Measurements from ENCODE around the gene TSPAN7. TPM values are rescaled to one million over a fixed set of nuclear protein-coding genes. Genes with fewer than 3 reads are reported as not detected.

TSPAN7 gene
- total RNA-seq, 4 donors from 2014 or later = 26.9 to 170 (median 134) TPM

DNA sequence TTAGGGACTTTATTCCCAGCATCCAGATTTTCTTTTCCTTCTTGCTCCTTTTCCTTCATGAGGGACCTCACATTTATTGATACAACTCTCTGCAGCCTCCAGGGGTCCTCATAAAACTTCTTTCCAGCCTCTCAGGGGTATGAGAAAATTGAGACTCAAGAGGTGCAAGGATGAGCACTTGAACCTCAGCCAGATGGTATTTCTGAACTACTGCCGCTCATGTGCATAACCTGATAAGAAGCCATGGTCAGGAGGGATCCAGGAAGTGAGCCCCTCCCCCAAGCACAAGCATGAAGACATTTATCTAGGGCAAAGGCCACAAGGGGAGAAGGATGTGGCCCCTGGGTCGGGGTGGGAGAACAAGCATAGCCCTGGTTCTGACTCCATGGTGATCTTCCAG, 73.3 kb downstream of the TSPAN7 start:
- Histone ChIP-seq H3K9me3 (no peaks in the 10 kb centered on the region), H3K36me3 (no peaks in the 10 kb centered on the region), H3K4me1 (no peaks in the 10 kb centered on the region), H3K27me3 (no peaks in the 10 kb centered on the region), H3K27ac (no peak overlapping the region), H3K4me3 (no peak overlapping the region)
- in situ Hi-C loops (cut with MboI; ENCODE audit: low pct_ligation_motif_present in 1 of 4, low pct_unique_long_range_greater_than_20kb in 1 of 4, low sequenced_read_pairs in 3 of 4) = no loop called here
- no peak for DNase-seq
- intact Hi-C loops (cut with DNase I; ENCODE audit: low total_unique reads) = no loop called here
- no peak for TF ChIP-seq POLR2A (IDR thresholded peaks at IDR 0.05)
- TF ChIP-seq, protein P1, sequence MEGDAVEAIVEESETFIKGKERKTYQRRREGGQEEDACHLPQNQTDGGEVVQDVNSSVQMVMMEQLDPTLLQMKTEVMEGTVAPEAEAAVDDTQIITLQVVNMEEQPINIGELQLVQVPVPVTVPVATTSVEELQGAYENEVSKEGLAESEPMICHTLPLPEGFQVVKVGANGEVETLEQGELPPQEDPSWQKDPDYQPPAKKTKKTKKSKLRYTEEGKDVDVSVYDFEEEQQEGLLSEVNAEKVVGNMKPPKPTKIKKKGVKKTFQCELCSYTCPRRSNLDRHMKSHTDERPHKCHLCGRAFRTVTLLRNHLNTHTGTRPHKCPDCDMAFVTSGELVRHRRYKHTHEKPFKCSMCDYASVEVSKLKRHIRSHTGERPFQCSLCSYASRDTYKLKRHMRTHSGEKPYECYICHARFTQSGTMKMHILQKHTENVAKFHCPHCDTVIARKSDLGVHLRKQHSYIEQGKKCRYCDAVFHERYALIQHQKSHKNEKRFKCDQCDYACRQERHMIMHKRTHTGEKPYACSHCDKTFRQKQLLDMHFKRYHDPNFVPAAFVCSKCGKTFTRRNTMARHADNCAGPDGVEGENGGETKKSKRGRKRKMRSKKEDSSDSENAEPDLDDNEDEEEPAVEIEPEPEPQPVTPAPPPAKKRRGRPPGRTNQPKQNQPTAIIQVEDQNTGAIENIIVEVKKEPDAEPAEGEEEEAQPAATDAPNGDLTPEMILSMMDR (IDR thresholded peaks at IDR 0.05) = no peak
- TF ChIP-seq POLR2AphosphoS5 (IDR thresholded peaks at IDR 0.05) = no peak
- TF ChIP-seq EP300 (IDR thresholded peaks at IDR 0.05; ENCODE audit: low read depth) = no peak
- 60 to 80% methylated on average over 1 to 2 of the region's 2 CpGs for WGBS, 2 donors (ENCODE audit: low coverage in 1 of 2)

DNA sequence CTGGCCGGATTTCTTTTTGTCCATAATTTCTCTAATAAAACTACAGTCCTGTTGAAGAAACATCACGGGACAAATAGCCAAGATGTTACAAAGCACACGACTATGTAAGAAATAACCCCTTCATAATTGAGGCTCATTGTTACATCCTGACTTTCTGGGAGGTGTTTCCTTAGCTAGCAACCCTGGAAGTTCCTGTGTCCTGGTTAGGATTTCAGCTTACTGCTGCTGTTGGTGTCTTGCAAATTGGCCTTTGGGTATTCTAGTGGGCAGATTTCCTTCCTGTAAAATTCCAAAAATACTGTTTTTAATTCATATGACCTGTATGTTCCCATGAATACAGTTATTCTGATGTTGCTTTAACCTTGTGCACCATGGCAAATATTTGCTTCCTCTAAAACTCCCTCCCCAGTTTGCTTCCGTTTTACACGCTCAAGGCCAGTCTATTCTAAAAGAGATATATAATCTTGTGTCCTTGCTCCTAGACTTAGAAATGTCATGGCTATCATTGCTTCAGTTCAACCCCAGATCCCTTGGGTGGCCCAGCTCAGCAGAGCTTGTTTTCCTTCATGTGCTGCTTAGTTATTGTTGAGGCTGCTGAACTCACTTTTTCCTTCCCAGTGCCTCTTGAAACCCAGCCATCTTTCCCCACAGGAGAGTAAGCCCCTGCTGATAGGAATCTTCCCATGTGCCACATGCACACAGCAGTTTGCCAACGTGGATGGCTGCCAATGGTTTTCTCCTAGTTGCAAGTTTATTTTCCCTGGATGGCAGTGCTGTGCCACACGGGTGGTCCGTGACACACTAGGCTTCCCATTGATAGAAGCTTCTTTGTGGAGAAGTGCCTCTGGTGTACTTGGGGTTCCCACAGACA, 75.8 kb downstream of the TSPAN7 start:
- 60 to 64% methylated on average over 2 to 8 of the region's 8 CpGs for WGBS, 2 donors (ENCODE audit: low coverage in 1 of 2)
- no peak for DNase-seq
- H3K27ac ChIP-seq = no peak overlapping the region
- H3K4me1 ChIP-seq = no peaks in the 10 kb centered on the region
- H3K27me3 ChIP-seq = no peaks in the 10 kb centered on the region
- TF ChIP-seq, protein P1 (IDR thresholded peaks at IDR 0.05) = no peak
- TF ChIP-seq EP300 (IDR thresholded peaks at IDR 0.05; ENCODE audit: low read depth) = no peak
- no peak for TF ChIP-seq POLR2A (IDR thresholded peaks at IDR 0.05)
- TF ChIP-seq POLR2AphosphoS5 (IDR thresholded peaks at IDR 0.05) = no peak
- in situ Hi-C loops (cut with MboI; ENCODE audit: low pct_ligation_motif_present in 1 of 4, low pct_unique_long_range_greater_than_20kb in 1 of 4, low sequenced_read_pairs in 3 of 4) = no loop called here
- H3K9me3 ChIP-seq = no peaks in the 10 kb centered on the region
- no peaks in the 10 kb centered on the region for H3K36me3 ChIP-seq
- intact Hi-C loops (cut with DNase I; ENCODE audit: low total_unique reads) = no loop called here
- no peak overlapping the region for H3K4me3 ChIP-seq

DNA sequence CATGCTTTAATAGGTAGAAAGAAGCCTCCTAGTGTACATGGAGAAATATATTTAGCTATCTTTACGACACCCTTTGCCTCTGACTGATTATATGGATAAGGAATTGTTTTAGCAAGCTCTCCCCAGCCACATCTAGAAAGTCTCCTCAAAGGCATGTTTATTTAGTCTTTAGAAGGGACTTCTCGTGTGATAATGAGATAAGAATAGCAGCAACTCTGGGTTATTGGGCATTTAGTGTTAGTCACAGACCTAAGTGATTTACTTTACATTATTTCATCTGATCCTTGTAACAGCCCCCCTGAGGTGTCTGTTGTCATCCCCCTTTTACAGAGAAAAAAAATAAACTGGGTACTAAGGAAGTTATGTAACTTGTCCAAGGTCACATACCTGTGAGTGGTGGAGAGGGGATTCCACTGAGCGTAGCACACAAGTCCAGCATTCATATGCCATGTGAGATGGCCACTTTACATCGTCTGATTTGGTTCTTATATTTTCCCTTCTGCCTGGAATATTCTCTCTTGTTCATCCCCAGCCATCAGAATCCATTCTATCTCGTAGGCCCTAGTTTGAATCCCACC, 77.7 kb downstream of the TSPAN7 start:
- WGBS, 2 donors (ENCODE audit: low coverage in 1 of 2) = 60 to 80% methylated on average over 2 to 5 of the region's 5 CpGs
- no peaks in the 10 kb centered on the region for H3K4me1 ChIP-seq
- TF ChIP-seq, protein P1 (IDR thresholded peaks at IDR 0.05) = no peak
- no peak for TF ChIP-seq POLR2A (IDR thresholded peaks at IDR 0.05)
- no peak for TF ChIP-seq POLR2AphosphoS5 (IDR thresholded peaks at IDR 0.05)
- no peak for TF ChIP-seq EP300 (IDR thresholded peaks at IDR 0.05; ENCODE audit: low read depth)
- H3K9me3 ChIP-seq = no peaks in the 10 kb centered on the region
- no peak for DNase-seq
- intact Hi-C loops (cut with DNase I; ENCODE audit: low total_unique reads) (no loop called here), in situ Hi-C loops (cut with MboI; ENCODE audit: low pct_ligation_motif_present in 1 of 4, low pct_unique_long_range_greater_than_20kb in 1 of 4, low sequenced_read_pairs in 3 of 4) (no loop called here)
- no peaks in the 10 kb centered on the region for H3K27me3 ChIP-seq
- H3K4me3 ChIP-seq = no peak overlapping the region
- no peaks in the 10 kb centered on the region for H3K36me3 ChIP-seq
- H3K27ac ChIP-seq = no peak overlapping the region

DNA sequence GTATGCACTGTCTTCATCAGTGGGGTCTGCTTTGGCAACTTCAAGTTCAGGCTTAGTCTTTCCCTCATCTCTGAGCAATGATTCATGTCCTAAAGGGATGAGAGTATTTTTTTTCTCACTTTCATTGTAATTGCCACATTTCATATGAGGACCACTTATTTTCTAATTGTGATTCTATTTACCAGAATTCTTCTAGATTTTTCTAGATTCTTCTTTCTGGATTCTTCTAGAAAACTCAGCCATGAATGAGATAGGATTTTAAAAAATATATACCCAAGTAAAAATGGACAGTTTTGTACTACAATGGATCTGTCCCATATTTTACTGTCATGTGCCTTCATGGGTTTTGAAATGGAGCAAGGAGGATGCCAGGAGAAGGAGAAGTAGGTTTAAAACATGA, 78.4 kb downstream of the TSPAN7 start:
- Histone ChIP-seq H3K36me3 (no peaks in the 10 kb centered on the region), H3K4me1 (no peaks in the 10 kb centered on the region), H3K27me3 (no peaks in the 10 kb centered on the region), H3K27ac (no peak overlapping the region), H3K9me3 (no peaks in the 10 kb centered on the region), H3K4me3 (no peak overlapping the region)
- intact Hi-C loops (cut with DNase I; ENCODE audit: low total_unique reads) = no loop called here
- no peak for DNase-seq
- in situ Hi-C loops (cut with MboI; ENCODE audit: low pct_ligation_motif_present in 1 of 4, low pct_unique_long_range_greater_than_20kb in 1 of 4, low sequenced_read_pairs in 3 of 4) = no loop called here
- TF ChIP-seq POLR2A (IDR thresholded peaks at IDR 0.05) (no peak), POLR2AphosphoS5 (IDR thresholded peaks at IDR 0.05) (no peak), EP300 (IDR thresholded peaks at IDR 0.05; ENCODE audit: low read depth) (no peak)
- TF ChIP-seq, protein P1 (IDR thresholded peaks at IDR 0.05) = no peak
